Activated CD4-positive, alpha-beta memory T cell treated with anti-CD3 and anti-CD28 coated beads for 36 hours (primary cell): ENCODE data around the gene METTL3. TPM values are rescaled to one million over a fixed set of nuclear protein-coding genes. Genes with fewer than 3 reads are reported as not detected.
A peak's percentile ranks its signal among the peaks of the same experiment; 100 is the strongest.

Experiments
- CTCF ChIA-PET: fragments of 350-600 bp; sonication (Branson Sonifier 250); formaldehyde crosslinking; loops from one replicate; lab custom pipeline; 2021; ENCODE audit warnings: antibody characterized with exemption, inconsistent platforms; lab: Charles Lee
- POLR2A ChIA-PET: fragments of 350-600 bp; sonication (Branson Sonifier 250); formaldehyde crosslinking; loops from one replicate; lab custom pipeline; 2021; ENCODE audit warnings: antibody characterized with exemption; lab: Charles Lee
- DNase-seq: peaks from one replicate; pipeline ENCODE4 v3.0.0-alpha.2; 2020
- H3K27ac Mint-ChIP-seq: one replicate; pipeline ENCODE4 v1.8.0; 2021; ENCODE audit warnings: mixed read lengths
- H3K27me3 Mint-ChIP-seq: one replicate; pipeline ENCODE4 v1.8.0; 2021; ENCODE audit warnings: mixed read lengths
- H3K36me3 Mint-ChIP-seq: one replicate; pipeline ENCODE4 v1.8.0; 2021; ENCODE audit warnings: mixed read lengths
- H3K4me1 Mint-ChIP-seq: one replicate; pipeline ENCODE4 v1.8.0; 2021; ENCODE audit warnings: low read depth, mixed read lengths
- H3K4me3 Mint-ChIP-seq: one replicate; pipeline ENCODE4 v1.8.0; 2021; ENCODE audit warnings: mild to moderate bottlenecking, mixed read lengths
- H3K9me3 Mint-ChIP-seq: one replicate; pipeline ENCODE4 v1.8.0; 2021; ENCODE audit warnings: mixed read lengths
- intact Hi-C: fragments of 100-400 bp; cut with micrococcal nuclease; formaldehyde crosslinking; loops from one replicate; pipeline ENCODE4 v1.15.1; 2023
- total RNA-seq, 2 experiments: library from RNA; stranded (reverse); gene quantifications; one replicate each; pipeline ENCODE4 v1.2.3, GENCODE V29; 2021

METTL3 gene
- total RNA-seq, 2 experiments from 2014 or later: 64.1 TPM

- Mint-ChIP-seq H3K4me1 (peaks cover 8% of the 10 kb centered on the region), H3K27ac (no peak overlapping the region), H3K9me3 (no peaks in the 10 kb centered on the region), H3K36me3 (no peaks in the 10 kb centered on the region), H3K27me3 (peaks cover 33% of the 10 kb centered on the region), H3K4me3 (no peak overlapping the region)
- intact Hi-C loops: no loop called here
- CTCF ChIA-PET: interaction anchor here (1.4 kb wide), 1 partner anchor 41 kb away, joined by 3 read pairs; no protein-coding TSS in a partner anchor
- POLR2A ChIA-PET: no interaction called here
- DNase-seq: no peak
Measured at GRCh38 chr14:21539189-21539940, 28.2 kb upstream of the METTL3 start.

GRCh38 chr14:21537090-21537424 lies 25.9 kb upstream of the METTL3 start:
- POLR2A ChIA-PET: no interaction called here
- Mint-ChIP-seq H3K4me1 (peaks cover 8% of the 10 kb centered on the region), H3K27me3 (peaks cover 34% of the 10 kb centered on the region), H3K4me3 (no peak overlapping the region), H3K27ac (no peak overlapping the region), H3K36me3 (no peaks in the 10 kb centered on the region), H3K9me3 (no peaks in the 10 kb centered on the region)
- CTCF ChIA-PET: no interaction called here
- no peak for DNase-seq
- intact Hi-C loops: no loop called here

- Mint-ChIP-seq H3K36me3 (no peaks in the 10 kb centered on the region), H3K4me3 (no peak overlapping the region), H3K9me3 (no peaks in the 10 kb centered on the region), H3K27me3 (peaks cover 34% of the 10 kb centered on the region), H3K4me1 (peaks cover 8% of the 10 kb centered on the region), H3K27ac (no peak overlapping the region)
- no peak for DNase-seq
- ChIA-PET POLR2A (no interaction called here), CTCF (no interaction called here)
- intact Hi-C loops: no loop called here
Measured at GRCh38 chr14:21536418-21537089, 25.4 kb upstream of the METTL3 start.

- no peaks in the 10 kb centered on the region for H3K9me3 Mint-ChIP-seq
- intact Hi-C loops: no loop called here
- H3K36me3 Mint-ChIP-seq: no peaks in the 10 kb centered on the region
- H3K4me3 Mint-ChIP-seq: no peak overlapping the region
- POLR2A ChIA-PET: no interaction called here
- CTCF ChIA-PET: no interaction called here
- H3K27ac Mint-ChIP-seq: no peak overlapping the region
- DNase-seq: no peak
- H3K27me3 Mint-ChIP-seq: peaks cover 34% of the 10 kb centered on the region
- peaks cover 8% of the 10 kb centered on the region for H3K4me1 Mint-ChIP-seq
Measured at GRCh38 chr14:21535545-21536417, 24.6 kb upstream of the METTL3 start.

- no peak for DNase-seq
- POLR2A ChIA-PET: no interaction called here
- H3K9me3 Mint-ChIP-seq: no peaks in the 10 kb centered on the region
- intact Hi-C loops: no loop called here
- H3K27ac Mint-ChIP-seq: no peak overlapping the region
- no peaks in the 10 kb centered on the region for H3K36me3 Mint-ChIP-seq
- peaks cover 33% of the 10 kb centered on the region for H3K27me3 Mint-ChIP-seq
- H3K4me3 Mint-ChIP-seq: no peak overlapping the region
- peaks cover 8% of the 10 kb centered on the region for H3K4me1 Mint-ChIP-seq
- CTCF ChIA-PET: interaction anchor here (0.6 to 1.1 kb wide), 2 partner anchors 10 to 214 kb away, joined by 3 read pairs; no protein-coding TSS in a partner anchor
Measured at GRCh38 chr14:21534576-21534975, 23.4 kb upstream of the METTL3 start.

GRCh38 chr14:21533294-21533693 lies 22.2 kb upstream of the METTL3 start:
- intact Hi-C loops: no loop called here
- H3K36me3 Mint-ChIP-seq: no peaks in the 10 kb centered on the region
- H3K4me3 Mint-ChIP-seq: no peak overlapping the region
- H3K27ac Mint-ChIP-seq: no peak overlapping the region
- POLR2A ChIA-PET: no interaction called here
- peaks cover 23% of the 10 kb centered on the region for H3K27me3 Mint-ChIP-seq
- H3K9me3 Mint-ChIP-seq: no peaks in the 10 kb centered on the region
- peaks cover 8% of the 10 kb centered on the region for H3K4me1 Mint-ChIP-seq
- CTCF ChIA-PET: interaction anchor here (1.0 to 1.1 kb wide), 2 partner anchors 9 to 35 kb away, joined by 3 to 4 read pairs; no protein-coding TSS in a partner anchor
- no peak for DNase-seq

GRCh38 chr14:21529515-21529914 lies 18.4 kb upstream of the METTL3 start:
- DNase-seq: no peak
- Mint-ChIP-seq H3K4me3 (no peak overlapping the region), H3K27me3 (peaks cover 3% of the 10 kb centered on the region), H3K9me3 (no peaks in the 10 kb centered on the region), H3K27ac (no peak overlapping the region), H3K36me3 (no peaks in the 10 kb centered on the region), H3K4me1 (peaks cover 10% of the 10 kb centered on the region)
- ChIA-PET CTCF (no interaction called here), POLR2A (interaction anchor here (1.1 kb wide), 1 partner anchor 18 kb away, joined by 4 read pairs; the partner anchor contains the start of gene METTL3)
- intact Hi-C loops: no loop called here

GRCh38 chr14:21528381-21529348 lies 17.5 kb upstream of the METTL3 start:
- DNase-seq: no peak
- no peaks in the 10 kb centered on the region for H3K36me3 Mint-ChIP-seq
- CTCF ChIA-PET: interaction anchor here (0.8 to 1.2 kb wide), 2 partner anchors 18 to 30 kb away, joined by 3 read pairs; partner anchors contain the start of gene METTL3
- no peaks in the 10 kb centered on the region for H3K9me3 Mint-ChIP-seq
- POLR2A ChIA-PET: interaction anchor here (1.1 kb wide), 1 partner anchor 17 kb away, joined by 4 read pairs; the partner anchor contains the start of gene METTL3
- H3K4me3 Mint-ChIP-seq: no peak overlapping the region
- H3K27me3 Mint-ChIP-seq: peaks cover 3% of the 10 kb centered on the region
- no peak overlapping the region for H3K27ac Mint-ChIP-seq
- intact Hi-C loops: no loop called here
- H3K4me1 Mint-ChIP-seq: peaks cover 10% of the 10 kb centered on the region

- H3K4me1 Mint-ChIP-seq: peaks cover 10% of the 10 kb centered on the region
- H3K27me3 Mint-ChIP-seq: no peaks in the 10 kb centered on the region
- ChIA-PET POLR2A (interaction anchor here (0.7 kb wide), 1 partner anchor 315 kb away, joined by 4 read pairs; no protein-coding TSS in a partner anchor), CTCF (interaction anchor here (1.6 kb wide), 1 partner anchor 62 kb away, joined by 3 read pairs; no protein-coding TSS in a partner anchor)
- H3K27ac Mint-ChIP-seq: no peak overlapping the region
- intact Hi-C loops: no loop called here
- no peak for DNase-seq
- no peak overlapping the region for H3K4me3 Mint-ChIP-seq
- H3K9me3 Mint-ChIP-seq: no peaks in the 10 kb centered on the region
- H3K36me3 Mint-ChIP-seq: no peaks in the 10 kb centered on the region
Measured at GRCh38 chr14:21527318-21527679, 16.2 kb upstream of the METTL3 start.

GRCh38 chr14:21526672-21527317 lies 15.7 kb upstream of the METTL3 start:
- Mint-ChIP-seq H3K9me3 (no peaks in the 10 kb centered on the region), H3K4me1 (peaks cover 10% of the 10 kb centered on the region), H3K4me3 (peak overlapping the region; percentile 77), H3K36me3 (no peaks in the 10 kb centered on the region), H3K27ac (no peak overlapping the region), H3K27me3 (no peaks in the 10 kb centered on the region)
- ChIA-PET CTCF (interaction anchor here (0.7 to 2.0 kb wide), 6 partner anchors 16 to 71 kb away, joined by 3 to 19 read pairs (median 6); partner anchors contain the start of genes CHD8 and METTL3), POLR2A (interaction anchor here (0.8 to 1.9 kb wide), 3 partner anchors 16 to 25 kb away, joined by 3 to 6 read pairs (median 3); partner anchors contain the start of gene METTL3)
- intact Hi-C loops: loop anchor here (1.0 kb wide), 1 partner anchor 15 kb away; the partner anchor contains the start of gene METTL3
- no peak for DNase-seq
